ENCODE measurements around the gene TLR9. TPM values are rescaled to one million over a fixed set of nuclear protein-coding genes. Genes with fewer than 3 reads are reported as not detected.

Gene TLR9
- polyA plus RNA-seq, 1 of the 3 experiments (the other 2 are of a cell fraction): 0.12 TPM

DNA sequence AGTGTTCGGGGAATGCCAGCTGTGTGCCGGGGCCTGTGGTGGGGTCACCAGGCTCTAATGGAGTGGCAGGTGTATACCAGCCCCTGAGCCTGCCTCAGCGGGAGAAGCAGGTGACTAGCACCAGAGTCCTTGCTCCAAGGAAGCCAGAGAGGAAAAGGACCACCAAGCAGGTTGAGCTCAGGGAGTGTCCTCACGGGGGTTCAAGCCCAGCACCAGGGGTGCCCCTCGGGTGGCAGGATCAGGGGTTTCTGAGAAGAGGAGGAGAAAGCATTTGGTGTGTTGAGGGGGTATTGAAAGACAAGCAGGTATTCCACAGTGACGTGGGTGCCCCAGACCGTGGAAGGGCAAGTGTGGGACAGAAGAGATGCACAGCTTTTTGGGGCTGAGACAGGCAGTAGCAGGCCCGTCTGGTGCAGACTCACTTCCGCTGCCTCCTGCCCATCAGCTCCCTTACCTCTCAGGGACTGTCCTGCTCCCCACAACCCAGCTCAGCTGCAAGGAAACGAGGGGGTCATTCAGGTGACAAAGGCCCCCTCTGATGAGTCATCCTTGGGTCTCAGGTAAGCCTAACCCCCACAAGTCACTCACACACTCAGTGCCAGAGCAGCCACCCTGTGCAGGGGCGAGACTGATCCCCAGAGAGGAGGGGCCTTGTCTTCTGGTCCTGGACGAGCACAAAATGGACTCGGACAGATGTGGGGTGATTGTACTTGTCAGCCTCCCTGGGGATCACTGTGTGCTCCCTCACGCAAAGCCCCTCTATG, 49.8 kb downstream of the TLR9 start (continued):
- no peak for TF ChIP-seq FOSL2 (IDR thresholded peaks at IDR 0.05; ENCODE audit: borderline replicate concordance, low read depth)

DNA sequence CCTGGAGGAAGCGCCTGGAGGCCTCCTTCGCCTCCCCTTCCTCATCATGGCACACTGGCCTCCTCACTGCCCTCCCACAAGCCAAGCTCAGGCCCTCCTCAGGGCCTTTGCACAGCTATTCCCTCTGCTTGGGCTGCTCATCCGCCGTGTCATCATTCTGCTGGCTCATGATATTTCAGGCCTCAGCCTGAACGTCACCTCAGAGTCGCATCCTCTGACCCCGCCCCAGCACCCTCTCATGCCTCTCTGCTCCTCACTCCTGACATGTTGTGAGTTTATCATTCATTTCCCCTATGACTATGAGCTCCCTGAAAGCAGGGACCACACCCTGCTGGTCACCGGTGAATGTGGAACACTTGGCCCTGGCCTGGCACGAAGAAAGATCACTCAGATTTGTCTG, 50.5 kb downstream of the TLR9 start:
- Histone ChIP-seq H3K9ac (no peak overlapping the region), H3F3A (replicated peaks; ENCODE audit: insufficient read depth) (no peaks in the 10 kb centered on the region), H3K9me2 (no peaks in the 10 kb centered on the region), H3K4me3 (ENCODE audit: low read depth in 2 of 2, low read length in 1 of 2) (no peak overlapping the region), H4K20me1 (ENCODE audit: insufficient read depth) (no peaks in the 10 kb centered on the region), H3K27me3 (ENCODE audit: insufficient read depth) (no peaks in the 10 kb centered on the region), H3K36me3 (replicated peaks in 1 of 2; ENCODE audit: control insufficient read depth in 1 of 2, insufficient read depth in 2 of 2, low read length in 1 of 2) (no peaks in the 10 kb centered on the region), H3K9me3 (no peaks in the 10 kb centered on the region), H3K79me2 (ENCODE audit: insufficient read depth) (no peaks in the 10 kb centered on the region), H2AFZ (ENCODE audit: low read depth) (no peak overlapping the region), H3K4me2 (no peak overlapping the region), H3K4me1 (ENCODE audit: control insufficient read depth in 1 of 2, insufficient read depth in 2 of 2, low read depth in 1 of 2, low read length in 1 of 2) (peaks cover 0 to 11% of the 10 kb centered on the region in 2 experiments; a peak in 1 of 4 replicates), H3K27ac (ENCODE audit: low read depth in 2 of 2, low read length in 1 of 2) (no peak overlapping the region)
- TF ChIP-seq RXRA (IDR thresholded peaks at IDR 0.05; ENCODE audit: borderline replicate concordance, low read depth) (no peak), RCOR1 (IDR thresholded peaks at IDR 0.05; ENCODE audit: low read length) (no peak), SMC3 (IDR thresholded peaks at IDR 0.05; ENCODE audit: low read depth, low read length) (no peak), EP300 (IDR thresholded peaks at IDR 0.05; ENCODE audit: borderline replicate concordance in 1 of 2, low read depth in 1 of 2, low read length in 1 of 2) (no peak), EZH2phosphoT487 (IDR thresholded peaks at IDR 0.05; ENCODE audit: borderline replicate concordance, low read depth) (no peak), TCF12 (IDR thresholded peaks at IDR 0.05) (no peak), POLR2AphosphoS5 (IDR thresholded peaks at IDR 0.05; ENCODE audit: low read depth, low read length) (no peak), NRF1 (IDR thresholded peaks at IDR 0.05; ENCODE audit: low read depth, low read length) (no peak), ELF1 (IDR thresholded peaks at IDR 0.05) (no peak), GATA2 (CRISPR knock-in tag; IDR thresholded peaks at IDR 0.05) (no peak)
- TF ChIP-seq, protein P1, sequence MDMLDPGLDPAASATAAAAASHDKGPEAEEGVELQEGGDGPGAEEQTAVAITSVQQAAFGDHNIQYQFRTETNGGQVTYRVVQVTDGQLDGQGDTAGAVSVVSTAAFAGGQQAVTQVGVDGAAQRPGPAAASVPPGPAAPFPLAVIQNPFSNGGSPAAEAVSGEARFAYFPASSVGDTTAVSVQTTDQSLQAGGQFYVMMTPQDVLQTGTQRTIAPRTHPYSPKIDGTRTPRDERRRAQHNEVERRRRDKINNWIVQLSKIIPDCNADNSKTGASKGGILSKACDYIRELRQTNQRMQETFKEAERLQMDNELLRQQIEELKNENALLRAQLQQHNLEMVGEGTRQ (IDR thresholded peaks at IDR 0.05; ENCODE audit: borderline replicate concordance, low read depth, low read length): no peak
- TF ChIP-seq, protein P2, sequence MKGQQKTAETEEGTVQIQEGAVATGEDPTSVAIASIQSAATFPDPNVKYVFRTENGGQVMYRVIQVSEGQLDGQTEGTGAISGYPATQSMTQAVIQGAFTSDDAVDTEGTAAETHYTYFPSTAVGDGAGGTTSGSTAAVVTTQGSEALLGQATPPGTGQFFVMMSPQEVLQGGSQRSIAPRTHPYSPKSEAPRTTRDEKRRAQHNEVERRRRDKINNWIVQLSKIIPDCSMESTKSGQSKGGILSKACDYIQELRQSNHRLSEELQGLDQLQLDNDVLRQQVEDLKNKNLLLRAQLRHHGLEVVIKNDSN (IDR thresholded peaks at IDR 0.05; ENCODE audit: borderline replicate concordance, low read depth): no peak
- TF ChIP-seq, protein P3, sequence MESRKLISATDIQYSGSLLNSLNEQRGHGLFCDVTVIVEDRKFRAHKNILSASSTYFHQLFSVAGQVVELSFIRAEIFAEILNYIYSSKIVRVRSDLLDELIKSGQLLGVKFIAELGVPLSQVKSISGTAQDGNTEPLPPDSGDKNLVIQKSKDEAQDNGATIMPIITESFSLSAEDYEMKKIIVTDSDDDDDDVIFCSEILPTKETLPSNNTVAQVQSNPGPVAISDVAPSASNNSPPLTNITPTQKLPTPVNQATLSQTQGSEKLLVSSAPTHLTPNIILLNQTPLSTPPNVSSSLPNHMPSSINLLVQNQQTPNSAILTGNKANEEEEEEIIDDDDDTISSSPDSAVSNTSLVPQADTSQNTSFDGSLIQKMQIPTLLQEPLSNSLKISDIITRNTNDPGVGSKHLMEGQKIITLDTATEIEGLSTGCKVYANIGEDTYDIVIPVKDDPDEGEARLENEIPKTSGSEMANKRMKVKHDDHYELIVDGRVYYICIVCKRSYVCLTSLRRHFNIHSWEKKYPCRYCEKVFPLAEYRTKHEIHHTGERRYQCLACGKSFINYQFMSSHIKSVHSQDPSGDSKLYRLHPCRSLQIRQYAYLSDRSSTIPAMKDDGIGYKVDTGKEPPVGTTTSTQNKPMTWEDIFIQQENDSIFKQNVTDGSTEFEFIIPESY (IDR thresholded peaks at IDR 0.05; ENCODE audit: borderline replicate concordance, low read depth): no peak
- ChIA-PET CTCF (interaction anchor here (0.6 to 2.0 kb wide), 5 partner anchors 10 to 173 kb away, joined by 3 to 4 read pairs (median 4); no protein-coding TSS in a partner anchor), POLR2A (interaction anchor here (0.9 kb wide), 1 partner anchor 64 kb away, joined by 3 read pairs; the partner anchor contains the start of gene TWF2)
- 89% methylated on average over 9 of the region's 9 CpGs for WGBS (ENCODE audit: low lambda C conversion rate)
- no peak for DNase-seq
